HuH-7 (cell line): ENCODE results near the gene POLR2L.

ENCODE experiments used
- DNase-seq: peaks from one replicate; pipeline ENCODE4 v3.0.0; 2011; ENCODE audit warnings: low spot score

Gene POLR2L

DNA sequence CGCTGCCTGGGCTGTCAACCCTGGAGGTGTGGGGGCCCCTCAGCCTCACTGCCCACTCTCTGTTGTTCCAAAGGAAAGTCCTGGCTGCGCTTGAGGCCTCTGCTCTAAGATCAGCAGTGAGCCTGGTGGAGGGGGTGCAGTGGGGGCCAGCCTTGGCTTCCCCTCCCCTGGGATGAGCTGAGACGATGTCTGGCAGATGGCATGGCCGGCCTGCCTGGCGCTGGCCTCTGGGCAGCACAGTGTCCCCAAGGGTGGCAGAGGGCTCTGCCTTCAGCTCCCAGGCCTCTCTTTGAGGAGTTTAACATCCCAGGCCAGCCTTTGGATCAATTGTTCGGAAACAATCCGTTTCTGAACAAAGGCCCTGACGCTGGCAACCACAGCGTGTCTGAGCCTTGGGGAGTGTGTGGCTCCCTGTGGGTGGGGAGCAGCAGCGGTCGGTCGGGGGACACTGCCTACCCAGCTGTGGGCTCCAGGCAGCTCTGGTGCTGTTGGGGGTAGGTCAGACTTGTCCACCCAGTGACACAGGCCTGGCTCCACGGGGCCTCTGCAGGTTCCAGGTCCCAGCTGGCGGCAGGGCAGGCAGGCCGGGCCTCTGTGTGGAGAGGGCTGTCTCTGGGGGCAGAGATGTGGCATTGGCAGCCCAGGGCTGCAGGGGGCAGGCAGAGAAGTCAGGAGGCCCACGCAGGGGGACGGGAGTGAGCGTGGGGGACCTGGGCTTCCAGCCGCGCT is 12.4 kb upstream of the POLR2L start:
- no peak for DNase-seq

DNA sequence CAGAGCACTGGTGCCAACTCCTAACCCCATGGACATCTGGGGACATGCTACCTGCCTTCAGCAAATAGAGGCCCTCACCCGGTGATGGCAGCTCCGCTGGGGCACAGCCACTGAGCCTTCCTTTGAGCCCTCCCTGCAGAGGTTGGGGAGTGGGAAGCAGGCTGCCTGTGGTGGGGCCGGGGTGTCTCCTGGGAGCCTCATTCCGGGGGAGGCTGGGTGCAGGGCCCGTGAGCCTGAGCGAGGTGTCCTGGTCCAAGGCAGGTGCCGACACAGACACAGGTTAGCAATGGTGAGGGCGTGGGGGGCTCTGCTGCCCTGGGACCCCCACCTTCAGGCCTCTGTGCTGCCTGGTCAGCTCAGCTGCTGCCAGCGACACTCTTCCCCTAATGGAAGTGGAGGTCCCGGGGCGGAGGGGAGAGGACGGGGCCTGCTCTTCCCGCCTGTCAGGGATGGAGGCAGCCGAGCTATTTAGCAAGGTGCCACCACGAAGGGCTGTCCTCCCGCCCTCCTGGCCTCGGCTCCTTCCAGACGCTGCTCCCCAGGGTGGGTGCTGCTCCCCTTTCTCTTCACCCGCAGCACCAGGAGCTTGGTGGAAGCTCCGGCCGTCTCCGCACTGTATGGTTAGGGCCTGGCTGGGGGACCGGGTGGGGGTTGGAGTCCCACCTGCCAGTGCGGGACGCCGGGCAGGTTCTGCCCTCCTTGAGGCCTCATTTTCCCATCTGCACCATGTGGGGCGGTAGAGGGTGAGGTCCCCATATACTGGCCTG is 11.5 kb upstream of the POLR2L start:
- no peak for DNase-seq

DNA sequence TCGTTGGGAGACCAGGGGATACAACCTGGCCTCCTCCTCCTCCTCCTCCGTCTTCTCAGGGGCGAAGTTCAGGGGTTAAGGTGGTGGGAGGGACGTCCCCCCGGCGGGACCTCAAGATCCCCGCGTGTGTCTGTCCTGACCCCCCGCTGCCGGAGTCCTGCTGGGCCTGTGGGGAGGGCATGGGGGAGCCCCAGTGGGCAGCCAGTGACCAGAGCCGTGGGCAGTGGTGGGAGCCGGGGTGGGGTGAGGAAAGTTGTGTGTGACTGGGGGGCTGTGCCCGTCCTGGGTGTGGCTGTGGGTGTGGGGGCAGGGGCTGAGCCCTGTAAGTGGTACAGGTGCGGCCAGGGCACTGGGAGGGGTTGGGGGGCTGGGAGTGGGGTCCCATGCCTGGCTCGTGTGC is 10.4 kb upstream of the POLR2L start:
- no peak for DNase-seq

DNA sequence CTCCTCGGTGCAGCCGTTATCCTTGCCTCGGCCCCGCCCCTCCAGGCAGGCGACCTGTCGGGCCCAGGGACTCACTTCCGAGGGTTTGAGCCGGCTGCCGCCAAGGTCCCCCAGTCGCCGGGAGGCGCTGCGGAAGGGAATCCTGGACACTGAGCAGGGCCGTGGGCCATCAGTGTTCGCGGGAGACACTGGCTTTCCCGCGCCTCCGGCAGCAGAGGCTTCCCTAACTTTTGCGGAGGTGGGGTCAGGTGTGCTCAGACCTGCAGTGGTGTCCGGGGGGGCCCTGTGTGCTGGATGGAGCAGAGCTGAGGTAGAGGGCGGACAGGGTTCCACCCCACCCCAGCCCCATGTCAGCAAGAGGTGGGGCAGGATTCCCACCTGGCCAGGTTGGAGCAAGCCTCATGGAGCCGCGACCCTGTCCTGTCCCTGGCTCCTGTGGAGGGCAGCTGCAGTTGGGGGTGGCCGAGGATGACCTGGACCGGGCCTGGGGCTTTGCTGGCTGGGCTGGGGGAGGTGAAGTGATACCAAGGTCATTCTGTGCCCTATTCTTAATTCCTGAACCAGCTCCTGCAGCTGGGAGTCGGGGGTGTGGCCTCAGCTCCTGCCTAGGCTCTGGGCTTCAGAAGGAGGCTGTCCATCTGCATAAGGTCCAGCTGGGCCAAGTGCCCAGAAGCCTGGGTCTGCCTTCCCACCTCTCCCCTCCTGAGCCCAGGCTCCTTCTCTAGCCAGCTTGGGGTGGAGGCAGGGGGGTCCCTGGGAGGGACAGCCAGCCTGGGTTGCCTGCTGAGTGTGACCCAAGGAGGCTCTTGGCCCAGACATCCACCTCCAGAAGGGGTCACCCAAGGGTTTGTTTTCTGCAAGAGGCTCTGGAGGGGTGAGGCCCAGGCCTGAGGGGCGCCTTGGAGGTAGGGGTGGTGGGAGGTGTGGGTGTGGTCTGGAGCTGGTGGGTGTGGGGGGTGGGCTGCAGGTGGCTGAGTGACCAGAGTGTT is 8.7 kb upstream of the POLR2L start:
- DNase-seq, result no peak

DNA sequence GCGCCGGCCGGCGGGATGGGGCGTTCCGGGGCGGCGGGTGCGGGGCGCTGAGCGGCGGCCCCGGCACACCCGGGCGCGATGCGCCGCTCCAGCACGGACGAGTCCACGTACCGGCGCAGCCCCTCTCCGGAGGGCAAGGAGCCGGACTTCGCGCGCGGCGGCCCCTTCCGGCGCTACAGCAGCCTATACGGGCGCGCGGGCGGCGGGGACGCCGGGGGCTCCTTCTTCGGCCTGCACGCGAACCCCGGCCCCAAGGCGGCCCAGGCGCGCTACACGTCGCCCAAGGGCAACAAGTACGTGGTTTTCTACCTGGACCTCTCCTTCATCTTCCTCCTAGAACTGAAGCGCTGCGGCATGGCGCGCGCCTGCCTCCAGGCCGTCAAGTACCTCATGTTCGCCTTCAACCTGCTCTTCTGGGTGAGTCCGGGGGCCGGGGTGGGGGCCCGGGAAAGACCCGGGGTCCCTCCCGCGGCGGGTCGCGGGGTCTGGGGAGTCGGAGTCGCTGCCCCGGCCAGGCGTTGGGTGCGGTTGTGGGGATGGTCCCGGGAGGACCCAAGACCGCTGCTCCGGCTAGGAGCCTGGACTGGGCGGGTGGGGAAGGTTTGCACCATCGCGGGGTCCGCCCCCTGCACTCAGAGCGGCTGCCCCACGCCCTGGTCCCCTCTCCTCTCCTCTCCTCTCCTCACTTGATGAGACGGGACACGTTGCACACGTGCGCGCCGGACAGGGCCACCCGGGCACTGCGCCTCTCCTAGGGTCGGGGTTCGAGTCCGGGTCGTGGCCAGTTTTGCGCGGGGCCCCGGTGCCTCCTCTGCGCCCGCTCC is 7.8 kb upstream of the POLR2L start:
- DNase-seq, result no peak

DNA sequence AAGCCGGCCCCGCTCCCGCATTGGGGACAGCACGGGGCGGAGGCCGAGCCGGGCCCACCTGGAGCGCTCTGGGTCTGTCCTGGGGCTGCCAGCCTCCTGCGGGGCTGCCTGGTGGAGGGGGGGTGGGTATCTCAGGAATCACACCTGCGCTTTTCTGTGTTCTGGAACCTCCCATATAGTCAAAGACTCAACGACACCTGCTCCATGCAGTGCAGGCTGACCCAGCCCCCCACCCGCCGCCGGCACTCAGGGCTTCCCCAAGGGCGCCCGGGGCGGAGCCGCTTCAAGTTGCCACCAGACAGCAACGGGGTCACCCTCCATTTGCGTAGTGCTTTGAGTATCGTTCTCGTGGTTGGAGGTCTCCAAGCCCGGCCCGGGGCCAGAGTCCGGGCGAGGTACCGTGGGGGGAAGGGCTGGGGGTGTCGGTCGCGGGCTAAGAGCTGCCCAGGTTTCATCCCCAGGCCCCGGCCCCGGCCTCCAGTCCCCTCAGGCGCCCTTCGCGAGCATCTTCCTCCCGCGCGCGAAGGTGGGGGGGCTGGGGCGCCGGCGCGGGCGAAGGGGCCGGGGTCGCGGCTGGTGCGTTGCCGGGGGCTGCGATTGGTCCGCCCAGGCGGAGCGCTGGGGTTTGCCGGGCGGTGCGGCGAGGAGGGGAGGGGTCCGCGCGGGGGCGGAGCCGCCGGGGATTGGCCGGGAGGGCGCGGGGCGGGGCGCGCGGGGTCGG is 6.9 kb upstream of the POLR2L start:
- DNase-seq, result no peak

DNA sequence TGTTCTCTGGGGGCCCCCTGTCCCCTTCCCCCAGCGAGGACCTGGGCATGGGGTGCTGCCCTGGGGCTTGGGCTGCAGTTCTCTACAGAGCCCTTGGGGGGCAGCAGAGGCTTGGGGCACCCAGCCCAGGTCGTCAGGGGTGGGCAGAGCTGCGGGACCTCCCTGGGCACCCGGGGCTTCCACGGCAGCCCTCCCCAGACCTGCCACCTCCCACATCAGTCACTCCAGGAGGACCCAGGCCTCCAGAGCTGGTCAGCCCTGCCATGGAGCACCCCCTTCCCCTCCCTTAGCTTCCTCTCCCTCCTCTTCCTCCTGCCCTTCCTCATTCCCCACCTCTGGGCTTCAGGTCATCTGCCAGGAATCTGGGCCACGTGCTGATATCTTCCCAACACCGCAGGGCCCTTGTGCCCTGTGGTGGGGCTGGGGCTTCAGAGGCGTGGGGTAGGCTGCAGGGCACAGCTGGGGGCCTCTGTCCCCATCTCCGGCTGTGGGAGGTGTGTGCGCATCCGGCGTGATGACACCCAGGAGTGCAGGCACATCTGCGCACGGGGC is 6.1 kb upstream of the POLR2L start:
- DNase-seq, result peak; percentile 83

DNA sequence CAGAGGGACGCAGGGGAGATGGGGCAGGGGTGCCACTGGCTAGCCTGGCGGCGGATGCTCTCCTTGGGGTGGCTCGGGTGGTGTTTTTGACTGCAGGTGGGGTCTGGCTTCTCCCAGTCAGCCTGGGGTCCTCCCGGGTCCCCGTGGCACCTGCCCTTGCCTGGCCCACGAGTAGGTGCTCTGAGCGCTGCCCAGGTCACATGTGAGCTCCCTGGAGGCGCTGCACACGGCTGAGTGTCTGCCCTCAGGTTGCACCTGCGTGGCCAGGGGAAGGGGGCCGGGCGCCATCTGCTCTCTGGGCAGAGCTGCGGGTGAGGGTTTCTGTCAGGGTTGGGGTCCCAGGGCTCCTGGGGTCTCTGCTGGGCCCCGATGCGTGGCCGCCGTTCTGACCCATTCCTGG is 5.5 kb upstream of the POLR2L start:
- no peak for DNase-seq

DNA sequence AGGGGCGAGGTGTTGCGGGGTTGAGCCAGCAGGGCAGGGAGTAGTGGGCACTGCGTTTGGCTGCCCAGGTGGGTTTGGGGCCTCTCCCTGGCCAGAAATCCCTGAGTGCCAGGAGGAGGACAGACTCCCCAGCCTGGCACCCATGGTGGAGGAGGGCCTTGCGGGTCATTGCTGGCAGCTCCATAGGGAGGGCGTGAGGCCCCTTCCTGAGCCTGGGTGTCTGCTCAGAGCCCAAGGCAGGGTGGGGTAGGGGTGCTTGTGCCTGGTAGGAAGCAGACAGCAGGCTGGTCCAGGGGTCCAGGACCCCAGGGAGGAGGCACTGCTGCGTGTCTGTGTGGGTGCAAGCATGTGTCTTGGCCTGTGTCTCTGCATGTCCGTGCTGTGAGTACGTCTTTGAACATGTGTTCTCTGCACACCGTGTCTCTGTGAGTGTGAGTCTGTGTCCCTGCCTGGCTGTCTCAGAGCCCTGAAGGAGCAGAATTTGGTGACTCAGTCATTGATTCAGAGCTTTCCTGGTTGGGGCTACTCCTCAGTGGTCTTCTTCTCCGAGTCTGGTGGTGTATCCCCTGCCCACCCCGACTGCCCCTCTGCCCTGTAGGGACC is 4.3 kb upstream of the POLR2L start:
- no peak for DNase-seq

DNA sequence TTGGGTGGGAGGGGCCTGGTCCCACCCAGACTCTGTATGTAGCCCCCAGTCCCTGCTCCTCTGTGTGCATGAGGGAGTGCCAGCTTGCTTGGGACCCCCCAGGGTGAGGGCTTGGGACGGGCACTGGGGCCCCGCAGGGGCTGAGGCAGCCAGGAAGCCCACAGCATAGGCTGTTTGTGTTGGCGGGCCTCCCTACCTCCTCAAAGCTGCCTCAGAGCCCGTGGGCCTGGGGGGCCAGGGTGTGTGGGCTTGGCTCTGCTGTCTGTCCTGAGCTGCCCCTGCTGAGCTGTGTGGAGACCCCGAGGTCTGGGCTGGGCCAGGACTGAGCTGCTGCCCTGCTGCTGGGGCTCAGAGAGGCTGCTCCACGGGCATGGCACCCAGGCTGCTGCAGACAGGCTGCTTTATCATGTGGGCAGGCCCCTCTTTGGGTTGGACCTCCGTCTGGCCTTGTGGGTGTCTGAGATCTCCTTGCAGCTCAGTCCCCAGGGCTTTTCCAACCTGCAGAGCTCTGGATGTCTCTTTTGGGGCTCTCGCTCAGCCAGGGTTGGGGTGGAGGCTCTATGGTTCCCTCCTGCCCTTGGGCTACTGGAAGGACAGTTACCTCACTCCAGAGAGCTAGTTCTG is 3.7 kb upstream of the POLR2L start:
- DNase-seq, result no peak

DNA sequence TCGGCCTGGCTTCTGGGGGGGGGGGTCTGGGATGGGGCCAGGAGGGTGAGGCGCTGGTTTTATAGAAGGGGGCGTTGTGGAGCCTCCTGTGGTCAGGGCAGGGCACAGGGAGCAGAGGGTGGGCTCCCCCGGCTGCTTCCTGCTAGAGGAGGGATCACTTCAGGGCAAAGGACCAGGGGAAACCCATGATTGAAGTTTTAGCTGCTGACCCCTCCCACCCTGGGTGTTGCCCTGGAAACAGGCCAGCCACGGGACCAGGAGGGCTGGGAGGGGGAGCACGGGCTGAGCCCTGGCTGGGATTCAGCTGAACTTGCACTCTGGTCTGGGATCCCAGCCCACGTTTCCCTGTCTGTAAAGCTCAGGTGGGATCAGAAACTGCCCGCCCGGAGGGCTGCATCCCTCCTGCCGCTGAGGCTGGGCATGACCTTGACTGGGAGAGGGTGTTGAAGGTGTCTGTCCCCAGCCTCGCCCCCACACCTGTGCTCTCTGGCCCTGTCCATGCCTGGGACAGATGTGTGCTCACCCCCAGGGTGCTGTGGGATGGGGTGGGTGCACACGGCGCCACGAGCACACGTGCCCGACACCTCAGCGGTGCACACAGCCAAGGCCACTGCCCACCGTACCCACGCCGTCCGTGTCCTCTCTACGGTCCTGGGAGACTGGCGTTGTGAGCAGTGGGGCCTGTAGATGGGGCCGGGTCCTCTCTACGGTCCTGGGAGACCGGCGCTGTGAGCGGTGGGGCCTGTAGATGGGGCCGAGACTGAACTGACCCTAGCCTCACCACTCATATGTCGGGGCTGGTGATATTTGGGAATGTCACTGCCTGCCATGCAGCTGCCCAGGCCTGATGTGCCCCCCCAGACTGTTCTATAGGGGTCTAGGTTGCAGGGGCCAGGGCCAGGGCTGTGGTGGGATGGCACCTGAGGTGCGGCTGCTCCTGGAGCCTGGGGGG is 2.6 kb upstream of the POLR2L start:
- DNase-seq, result peak; percentile 96

DNA sequence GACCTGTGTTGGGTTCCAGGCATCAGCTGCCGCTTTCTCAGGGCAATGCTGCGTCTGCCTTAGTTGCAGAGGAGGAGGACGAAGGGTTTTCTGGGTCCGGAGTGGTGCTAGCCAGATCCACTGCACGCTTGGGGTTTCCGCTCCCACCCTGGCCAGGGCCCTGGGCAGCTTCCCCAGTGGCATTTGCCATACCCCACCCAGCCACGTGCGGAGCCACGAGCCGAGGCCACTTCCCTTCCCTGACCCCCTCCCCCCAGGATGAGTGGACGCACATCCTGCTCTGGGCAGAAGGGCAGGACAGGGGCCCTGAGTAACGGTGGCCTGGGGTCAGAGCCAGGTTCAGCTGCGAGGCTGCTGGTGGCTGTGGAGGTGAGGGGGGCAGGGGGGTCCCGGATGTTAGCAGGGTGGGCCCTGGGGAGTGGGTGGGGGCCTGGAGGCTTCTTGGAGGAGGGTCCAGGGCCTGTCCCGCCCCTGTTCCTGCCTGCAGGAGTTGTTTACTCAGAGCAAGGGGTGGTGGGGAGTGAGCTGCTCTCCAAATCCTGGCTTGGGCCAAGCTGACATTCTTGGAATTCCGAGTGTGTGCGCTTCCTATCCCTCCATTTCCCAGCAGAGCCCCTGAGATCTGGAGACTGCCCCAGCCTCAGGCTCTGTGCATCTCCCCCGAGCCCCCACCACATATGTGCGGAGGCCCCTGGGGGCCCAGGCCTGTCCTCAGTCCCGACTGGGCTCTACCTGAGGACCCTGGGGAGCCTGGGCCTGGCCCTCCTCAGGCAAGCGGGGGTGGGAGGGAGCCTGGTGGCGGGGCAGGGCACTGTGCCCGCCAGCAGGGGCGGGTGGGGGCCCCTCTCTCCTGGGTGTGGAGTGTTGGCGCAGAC is 1.7 kb upstream of the POLR2L start:
- DNase-seq, result peak; percentile 87

DNA sequence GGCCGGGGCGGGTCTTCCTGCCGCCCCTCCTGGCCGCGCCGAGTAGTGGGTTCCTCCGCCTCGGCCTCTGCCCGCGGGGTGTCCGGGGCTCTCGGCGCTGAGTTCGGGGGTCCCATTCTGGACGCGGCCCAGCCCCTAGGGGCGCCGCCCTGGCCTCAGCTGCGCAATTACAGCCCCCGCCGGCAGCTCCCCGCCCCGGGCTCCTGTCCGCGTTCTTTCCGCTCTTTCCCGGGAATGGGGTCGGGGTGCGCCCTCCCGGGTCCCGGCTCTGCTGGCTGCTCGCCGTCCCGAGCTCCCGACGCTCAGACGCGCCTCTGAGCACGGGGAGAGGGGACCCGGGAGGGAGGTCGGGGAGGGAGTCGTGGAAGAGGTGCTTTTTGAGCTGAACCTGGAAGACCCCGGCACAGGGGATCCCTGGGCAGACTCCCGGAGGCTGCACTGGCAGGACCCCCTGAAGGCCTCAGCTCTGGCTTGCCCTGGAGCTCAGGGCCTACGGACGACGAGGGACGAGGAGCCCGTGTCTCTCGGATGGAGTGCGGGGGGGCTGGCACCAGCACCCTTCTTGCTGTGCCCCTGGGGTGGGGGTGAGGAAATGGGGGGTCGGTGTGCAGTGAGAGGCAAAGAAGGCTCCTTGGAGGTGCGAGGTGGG is 881 bp upstream of the POLR2L start:
- no peak for DNase-seq

DNA sequence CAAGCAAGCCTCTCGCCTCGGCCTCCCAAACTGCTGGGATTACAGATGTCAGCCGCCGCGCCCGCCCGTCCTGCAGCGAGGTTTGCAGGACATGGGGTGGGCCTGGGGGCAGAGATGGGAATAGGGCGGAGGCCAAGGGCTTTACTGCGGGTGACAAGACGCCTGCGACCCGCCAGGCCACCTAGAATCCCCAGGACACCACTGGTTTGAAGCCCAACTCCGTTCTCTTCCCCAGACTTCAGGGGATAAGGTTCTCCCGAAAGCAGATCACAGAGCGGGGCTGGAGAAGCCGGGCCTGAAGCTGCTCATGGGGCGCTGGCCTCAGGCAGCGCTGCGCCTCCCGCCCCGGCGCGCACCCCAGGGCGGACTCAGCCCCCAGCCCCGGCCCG is 354 bp downstream of the POLR2L start:
- no peak for DNase-seq

DNA sequence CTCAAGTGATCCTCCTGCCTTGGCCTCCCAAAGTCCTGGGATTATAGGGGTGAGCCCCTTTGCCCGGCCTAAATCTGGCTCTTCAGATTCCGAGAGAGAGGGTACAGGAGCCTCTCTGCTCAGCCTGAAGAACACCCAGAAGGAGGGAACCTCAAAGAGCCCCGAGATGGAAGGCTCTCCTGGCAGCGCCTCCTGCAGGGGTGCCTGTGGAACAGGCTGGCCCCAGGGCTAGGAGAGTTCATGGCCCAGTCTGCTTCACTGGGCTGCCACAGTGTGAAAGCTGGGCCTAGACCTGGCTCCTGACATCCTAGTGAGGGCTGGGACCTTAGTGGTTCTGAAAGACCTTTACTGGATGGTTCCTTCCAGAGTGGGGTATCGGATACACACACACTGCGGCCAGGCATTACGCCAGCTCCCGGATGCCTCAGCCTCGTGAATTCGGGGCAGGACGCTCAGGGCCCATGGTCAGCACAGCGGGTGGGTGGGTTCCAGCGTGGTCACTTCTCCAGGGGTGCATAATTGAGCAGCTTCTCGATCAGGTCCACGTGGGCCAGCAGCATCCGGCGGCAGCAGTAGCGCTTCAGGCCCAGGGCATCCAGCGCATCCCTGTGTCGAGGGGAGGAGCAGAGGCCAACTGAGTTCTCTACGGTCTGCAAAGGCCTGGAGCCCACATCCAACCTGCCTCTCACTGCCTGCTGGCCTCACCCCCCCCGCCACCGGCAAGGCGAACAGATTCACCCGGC is 2.3 kb downstream of the POLR2L start:
- no peak for DNase-seq

DNA sequence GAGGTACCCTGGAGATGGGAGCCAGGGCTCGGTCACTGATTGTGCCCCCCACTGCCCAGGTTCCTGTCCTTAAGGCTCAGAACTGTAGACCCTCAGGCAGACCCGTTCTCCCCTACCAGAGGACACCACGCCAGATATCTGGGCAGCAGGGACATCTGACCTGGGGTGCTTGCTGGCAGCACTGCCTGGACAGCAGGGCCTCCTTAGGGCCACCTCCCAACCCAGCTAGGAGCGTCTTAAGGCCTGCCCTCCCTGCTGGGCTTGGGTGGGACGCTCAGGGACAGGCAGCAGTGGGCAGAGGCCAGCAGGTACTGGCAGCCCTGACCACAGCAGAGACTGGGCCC is 3.1 kb downstream of the POLR2L start:
- no peak for DNase-seq
